Measurements from ENCODE around the gene KDM1A.

KDM1A gene

DNA sequence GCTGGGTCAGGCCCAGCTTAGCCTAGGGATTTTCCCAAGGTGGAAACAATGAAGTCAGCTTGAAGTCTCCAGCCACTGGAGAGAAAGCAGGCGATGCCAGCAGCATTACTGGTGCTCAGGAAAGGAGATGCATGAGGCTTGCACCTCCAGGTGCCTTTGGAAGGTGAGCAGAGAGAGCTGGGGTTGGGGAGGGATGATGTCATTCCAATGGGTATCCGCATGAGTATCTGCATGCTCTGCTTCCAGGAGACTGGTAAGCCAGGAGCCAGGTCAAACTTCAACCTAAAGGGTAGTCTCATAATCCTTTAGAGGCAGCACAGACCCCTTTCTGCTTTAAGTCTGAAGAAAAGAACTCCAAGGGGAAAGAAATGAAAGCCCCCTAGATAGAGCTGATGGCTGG is 68.8 kb downstream of the KDM1A start:
- TF ChIP-seq, protein P1, sequence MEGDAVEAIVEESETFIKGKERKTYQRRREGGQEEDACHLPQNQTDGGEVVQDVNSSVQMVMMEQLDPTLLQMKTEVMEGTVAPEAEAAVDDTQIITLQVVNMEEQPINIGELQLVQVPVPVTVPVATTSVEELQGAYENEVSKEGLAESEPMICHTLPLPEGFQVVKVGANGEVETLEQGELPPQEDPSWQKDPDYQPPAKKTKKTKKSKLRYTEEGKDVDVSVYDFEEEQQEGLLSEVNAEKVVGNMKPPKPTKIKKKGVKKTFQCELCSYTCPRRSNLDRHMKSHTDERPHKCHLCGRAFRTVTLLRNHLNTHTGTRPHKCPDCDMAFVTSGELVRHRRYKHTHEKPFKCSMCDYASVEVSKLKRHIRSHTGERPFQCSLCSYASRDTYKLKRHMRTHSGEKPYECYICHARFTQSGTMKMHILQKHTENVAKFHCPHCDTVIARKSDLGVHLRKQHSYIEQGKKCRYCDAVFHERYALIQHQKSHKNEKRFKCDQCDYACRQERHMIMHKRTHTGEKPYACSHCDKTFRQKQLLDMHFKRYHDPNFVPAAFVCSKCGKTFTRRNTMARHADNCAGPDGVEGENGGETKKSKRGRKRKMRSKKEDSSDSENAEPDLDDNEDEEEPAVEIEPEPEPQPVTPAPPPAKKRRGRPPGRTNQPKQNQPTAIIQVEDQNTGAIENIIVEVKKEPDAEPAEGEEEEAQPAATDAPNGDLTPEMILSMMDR (conservative IDR thresholded peaks at IDR 0.05; ENCODE audit: low read depth, low read length) = no peak
- H3K4me3 ChIP-seq (ENCODE audit: low read depth, low read length) = no peak overlapping the region
- no peak for DNase-seq (ENCODE audit: low read depth)

DNA sequence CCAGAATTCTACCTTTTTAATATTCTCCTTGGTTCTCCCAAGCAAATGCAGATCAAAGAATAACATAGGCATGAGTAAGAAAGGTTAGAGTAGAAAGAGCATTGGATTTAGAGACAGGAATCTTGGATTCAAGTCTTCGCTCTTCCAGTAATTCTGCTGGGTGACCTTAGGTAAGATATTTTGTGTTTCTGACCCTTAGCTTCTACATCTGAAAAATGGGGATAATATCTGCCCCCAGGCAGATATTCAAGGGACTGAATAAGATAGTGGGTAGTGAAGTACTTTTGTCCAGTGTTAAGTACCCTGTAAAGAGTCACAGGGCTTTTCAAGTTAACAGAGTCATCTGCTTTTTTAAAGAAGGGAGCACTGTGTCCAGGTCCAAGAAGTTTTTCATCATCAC is 70.8 kb downstream of the KDM1A start:
- no peak overlapping the region for H3K4me3 ChIP-seq (ENCODE audit: low read depth, low read length)
- no peak for DNase-seq (ENCODE audit: low read depth)
- TF ChIP-seq, protein P1 (conservative IDR thresholded peaks at IDR 0.05; ENCODE audit: low read depth, low read length) = no peak

DNA sequence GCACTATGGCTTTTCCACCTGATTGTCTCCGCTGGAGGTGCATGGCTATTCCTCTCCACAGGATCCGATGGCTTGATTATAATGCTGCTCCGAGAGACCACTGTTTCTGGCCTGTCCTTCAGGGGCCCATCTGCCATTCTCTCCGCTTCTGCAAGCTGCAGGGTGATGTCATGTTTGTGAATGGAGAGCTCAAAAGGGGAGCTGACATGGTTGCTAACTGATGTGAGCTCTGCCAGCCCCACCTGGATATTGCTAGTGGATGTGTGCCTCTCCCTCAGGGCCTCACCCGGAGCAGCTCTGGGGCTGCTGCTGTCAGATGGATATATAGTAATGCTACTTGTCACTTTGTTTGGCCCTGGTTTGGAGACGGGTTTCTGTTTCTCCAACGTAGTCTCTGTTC is 72.3 kb downstream of the KDM1A start:
- no peak for DNase-seq (ENCODE audit: low read depth)
- TF ChIP-seq, protein P1 (conservative IDR thresholded peaks at IDR 0.05; ENCODE audit: low read depth, low read length) = no peak
- H3K4me3 ChIP-seq (ENCODE audit: low read depth, low read length) = no peak overlapping the region

DNA sequence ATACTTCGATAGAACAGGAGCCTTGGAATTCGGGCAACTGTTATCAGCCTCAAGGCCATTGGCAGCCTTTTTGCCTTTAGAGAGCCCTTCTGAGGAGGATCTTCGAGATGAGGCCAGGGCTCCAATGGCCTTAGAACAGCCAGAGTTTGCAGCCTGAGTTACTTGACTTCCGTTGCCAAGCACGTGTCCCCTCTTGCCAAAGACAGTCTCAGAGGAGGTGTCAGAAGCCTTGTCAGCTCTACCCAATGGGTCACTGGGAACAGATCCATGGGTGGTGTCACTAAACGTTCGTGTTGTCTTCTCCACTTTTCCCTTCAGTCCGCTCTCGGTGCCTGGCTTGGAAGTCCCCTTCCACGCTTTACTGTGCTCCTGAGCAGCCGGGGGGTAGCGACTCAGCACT is 73.2 kb downstream of the KDM1A start:
- DNase-seq (ENCODE audit: low read depth) = no peak
- TF ChIP-seq, protein P1 (conservative IDR thresholded peaks at IDR 0.05; ENCODE audit: low read depth, low read length) = no peak
- H3K4me3 ChIP-seq (ENCODE audit: low read depth, low read length) = no peak overlapping the region

DNA sequence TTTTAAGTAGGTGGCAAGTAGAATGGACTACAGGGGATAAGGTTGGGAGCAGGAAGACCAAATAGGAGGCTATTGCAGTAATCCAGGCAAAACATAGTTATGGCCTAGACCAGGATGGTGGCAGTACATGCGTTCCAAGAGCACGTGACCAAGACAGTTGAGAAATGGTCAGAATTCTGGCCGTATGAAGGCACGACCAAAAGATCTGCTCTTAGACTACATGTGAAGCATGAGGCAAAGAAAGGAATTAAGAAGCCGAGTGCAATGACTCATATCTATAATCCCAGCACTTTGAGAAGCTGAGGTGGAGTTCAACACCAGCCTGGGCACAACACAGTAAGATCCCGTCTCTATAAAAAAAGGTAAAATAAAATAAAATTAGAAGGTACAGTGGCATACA is 78.0 kb downstream of the KDM1A start:
- DNase-seq (ENCODE audit: low read depth) = no peak
- TF ChIP-seq, protein P1 (conservative IDR thresholded peaks at IDR 0.05; ENCODE audit: low read depth, low read length) = no peak
- H3K4me3 ChIP-seq (ENCODE audit: low read depth, low read length) = no peak overlapping the region

DNA sequence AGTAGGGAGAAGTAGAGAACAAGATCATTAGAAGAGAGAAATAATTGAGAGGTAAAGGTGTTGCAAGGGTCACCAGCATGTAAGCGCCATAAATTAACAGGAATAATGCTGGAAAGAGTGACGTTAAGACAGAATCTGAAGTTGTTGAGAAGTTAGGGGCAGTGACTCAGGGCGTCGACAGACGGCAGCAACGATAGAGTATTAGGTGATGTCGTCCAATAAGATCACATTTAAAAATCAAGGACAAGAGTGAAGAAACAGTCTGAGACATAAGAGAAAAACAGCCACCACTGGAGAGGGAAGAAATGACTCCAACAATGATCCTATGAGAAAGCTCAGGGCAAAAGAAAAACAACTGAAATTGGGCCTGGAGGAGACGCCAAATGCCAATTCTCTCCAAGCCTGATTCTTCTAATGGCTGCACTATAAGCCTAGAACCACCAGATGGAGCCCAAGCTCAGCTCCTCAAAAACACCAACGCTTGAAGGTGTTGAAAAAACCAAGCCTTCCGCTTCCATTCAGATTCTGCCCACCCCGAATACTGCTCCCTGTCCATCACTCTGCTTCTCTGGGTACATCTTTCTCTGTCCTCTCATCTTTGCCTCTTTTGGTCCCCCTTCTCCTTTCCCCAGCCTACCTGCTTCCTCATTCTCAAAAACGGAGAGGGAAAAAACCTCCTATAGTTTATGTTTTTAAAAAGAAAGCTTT is 79.3 kb downstream of the KDM1A start:
- peak; percentile 87 for DNase-seq (ENCODE audit: low read depth)
- H3K4me3 ChIP-seq (ENCODE audit: low read depth, low read length) = peak overlapping the region; percentile 3
- TF ChIP-seq, protein P1 (conservative IDR thresholded peaks at IDR 0.05; ENCODE audit: low read depth, low read length) = peak; percentile 99

DNA sequence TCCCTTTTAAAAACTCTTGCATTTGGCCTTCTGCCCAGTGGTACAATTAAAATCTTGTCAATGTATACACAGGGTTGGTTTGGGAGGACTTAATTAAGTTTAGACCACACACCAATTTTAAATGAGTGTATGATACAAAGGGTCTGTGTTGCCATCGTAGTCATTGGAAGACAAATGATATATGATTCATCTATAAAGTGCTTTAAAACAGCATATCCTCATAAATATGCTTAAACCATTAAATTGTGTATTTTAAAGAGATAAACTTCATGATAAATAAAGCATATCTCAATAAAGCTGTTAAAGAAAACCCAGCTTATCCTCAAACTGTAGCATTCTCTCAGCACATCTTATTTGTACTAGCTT is 79.9 kb downstream of the KDM1A start:
- no peak overlapping the region for H3K4me3 ChIP-seq (ENCODE audit: low read depth, low read length)
- DNase-seq (ENCODE audit: low read depth) = no peak
- TF ChIP-seq, protein P1 (conservative IDR thresholded peaks at IDR 0.05; ENCODE audit: low read depth, low read length) = no peak

Measured in choroid plexus epithelial cell (primary cell).